ENCODE results near the gene TTC23L.
A peak's percentile ranks its signal among the peaks of the same experiment; 100 is the strongest.

Gene TTC23L

GRCh38 chr5:34923694-34924461 is 84.9 kb downstream of the TTC23L start:
- peak; percentile 87 for DNase-seq

- DNase-seq, result no peak
These were observed 85.5 kb downstream of the TTC23L start for GRCh38 chr5:34924462-34924765.

GRCh38 chr5:34926318-34926888 is 87.4 kb downstream of the TTC23L start:
- DNase-seq, result no peak

GRCh38 chr5:34927785-34928184 is 88.8 kb downstream of the TTC23L start:
- DNase-seq, result no peak

GRCh38 chr5:34928267-34928666 is 89.3 kb downstream of the TTC23L start:
- DNase-seq, result no peak

- DNase-seq, result peak; percentile 97
These were observed 90.3 kb downstream of the TTC23L start, which contains the start of gene DNAJC21 for GRCh38 chr5:34929134-34929719. DNAJC21 (plus strand) TSS chr5:34929559; CDS start chr5:34929820, 261 bp downstream.

- peak; percentile 82 for DNase-seq
These were observed 90.9 kb downstream of the TTC23L start for GRCh38 chr5:34929720-34930461.

GRCh38 chr5:34930462-34930844 is 91.5 kb downstream of the TTC23L start:
- DNase-seq, result peak; percentile 29

GRCh38 chr5:34930870-34931269 is 91.9 kb downstream of the TTC23L start:
- no peak for DNase-seq

GRCh38 chr5:34932947-34933346 is 94.0 kb downstream of the TTC23L start:
- no peak for DNase-seq

GRCh38 chr5:34941936-34942335 is 103.0 kb downstream of the TTC23L start:
- DNase-seq, result no peak

- no peak for DNase-seq
These were observed 105.1 kb downstream of the TTC23L start for GRCh38 chr5:34944044-34944443.

GRCh38 chr5:34944460-34945047 is 105.6 kb downstream of the TTC23L start:
- no peak for DNase-seq
